ENCODE results near the gene MATCAP1.

Gene MATCAP1

GRCh38 chr16:67207249-67208091 is 23.7 kb upstream of the MATCAP1 start:
- DNase-seq, result no peak

- no peak for DNase-seq
These were observed 23.1 kb upstream of the MATCAP1 start for GRCh38 chr16:67206838-67207248.

- DNase-seq, result no peak
These were observed 22.5 kb upstream of the MATCAP1 start for GRCh38 chr16:67206129-67206837.

- DNase-seq, result no peak
These were observed 20.3 kb upstream of the MATCAP1 start for GRCh38 chr16:67204076-67204475.

- no peak for DNase-seq
These were observed 19.3 kb upstream of the MATCAP1 start for GRCh38 chr16:67202956-67203493.

GRCh38 chr16:67202426-67202825 is 18.7 kb upstream of the MATCAP1 start:
- no peak for DNase-seq

- no peak for DNase-seq
These were observed 17.9 kb upstream of the MATCAP1 start for GRCh38 chr16:67201411-67202345.

GRCh38 chr16:67200491-67200890 is 16.7 kb upstream of the MATCAP1 start:
- DNase-seq, result no peak

GRCh38 chr16:67199808-67200198 is 16.0 kb upstream of the MATCAP1 start:
- DNase-seq, result no peak

GRCh38 chr16:67199011-67199807 is 15.4 kb upstream of the MATCAP1 start, which contains the start of gene ELMO3:
Gene ELMO3 (plus strand): TSS chr16:67199131. CDS start chr16:67199327, 196 bp downstream.
- DNase-seq, result no peak

- DNase-seq, result no peak
These were observed 14.5 kb upstream of the MATCAP1 start for GRCh38 chr16:67198238-67198734.

GRCh38 chr16:67197704-67198103 is 13.9 kb upstream of the MATCAP1 start:
- DNase-seq, result no peak

- no peak for DNase-seq
These were observed 13.1 kb upstream of the MATCAP1 start for GRCh38 chr16:67196881-67197280.

GRCh38 chr16:67195676-67196075 is 11.9 kb upstream of the MATCAP1 start:
- DNase-seq, result no peak

GRCh38 chr16:67194260-67194659 is 10.5 kb upstream of the MATCAP1 start:
- DNase-seq, result no peak

GRCh38 chr16:67193536-67193935 is 9.8 kb upstream of the MATCAP1 start:
- DNase-seq, result no peak

- DNase-seq, result no peak
These were observed 9.1 kb upstream of the MATCAP1 start for GRCh38 chr16:67192781-67193361.

GRCh38 chr16:67191995-67192681 is 8.4 kb upstream of the MATCAP1 start, which contains the start of gene E2F4:
Gene E2F4 (plus strand): TSS chr16:67192155. CDS start chr16:67192228, 73 bp downstream.
- DNase-seq, result peak; percentile 65

GRCh38 chr16:67191411-67191994 is 7.7 kb upstream of the MATCAP1 start:
- DNase-seq, result no peak
